Type B pancreatic cell (in vitro differentiated cells): Measurements from ENCODE around the gene RTN4RL1. TPM values are rescaled to one million over a fixed set of nuclear protein-coding genes. Genes with fewer than 3 reads are reported as not detected.
"Not testable (repeated sequence)": the region's sequence is repeated elsewhere in the genome, so short reads cannot be mapped to it uniquely, and the experiment has no call there.

ENCODE experiments used
- DNase-seq: peaks from one replicate; pipeline ENCODE4 v3.0.0; 2021; ENCODE audit warnings: mixed read lengths; ENCODE audit not compliant: unreplicated experiment; ENCODE audit errors: extremely low spot score
- H3K27ac Mint-ChIP-seq: 2 replicates; pipeline ENCODE4 v1.8.0; 2021; ENCODE audit warnings: mild to moderate bottlenecking, mixed read lengths
- H3K27me3 Mint-ChIP-seq: 2 replicates; pipeline ENCODE4 v1.8.0; 2021; ENCODE audit warnings: mixed read lengths
- H3K36me3 Mint-ChIP-seq: 2 replicates; pipeline ENCODE4 v1.8.0; 2021; ENCODE audit warnings: mixed read lengths
- H3K4me1 Mint-ChIP-seq: one replicate; pipeline ENCODE4 v1.8.0; 2021; ENCODE audit warnings: mixed read lengths; ENCODE audit not compliant: unreplicated experiment
- H3K4me3 Mint-ChIP-seq: 2 replicates; pipeline ENCODE4 v1.8.0; 2021; ENCODE audit warnings: mild to moderate bottlenecking, mixed read lengths
- H3K9me3 Mint-ChIP-seq: 2 replicates; pipeline ENCODE4 v1.8.0; 2021; ENCODE audit warnings: mixed read lengths
- total RNA-seq: library from RNA; stranded (reverse); gene quantifications from 2 replicates; pipeline ENCODE4 v1.2.1, GENCODE V29; 2021; ENCODE audit warnings: low replicate concordance
- TF ChIP-seq, protein P1 (sequence below): fragments of 200-600 bp; sonication (generic); conservative IDR thresholded peaks from 2 replicates; pipeline ENCODE4 v1.5.0; 2021; ENCODE audit warnings: antibody characterized with exemption, mild to moderate bottlenecking

RTN4RL1 gene
- total RNA-seq, 1 donor from 2014 or later: 1.7 TPM

- Mint-ChIP-seq H3K27ac (no peak overlapping the region), H3K36me3 (no peaks in the 10 kb centered on the region), H3K4me3 (no peak overlapping the region), H3K4me1 (peaks cover 25% of the 10 kb centered on the region), H3K9me3 (no peaks in the 10 kb centered on the region), H3K27me3 (peaks cover 47% of the 10 kb centered on the region)
- DNase-seq: no peak
- TF ChIP-seq, protein P1, sequence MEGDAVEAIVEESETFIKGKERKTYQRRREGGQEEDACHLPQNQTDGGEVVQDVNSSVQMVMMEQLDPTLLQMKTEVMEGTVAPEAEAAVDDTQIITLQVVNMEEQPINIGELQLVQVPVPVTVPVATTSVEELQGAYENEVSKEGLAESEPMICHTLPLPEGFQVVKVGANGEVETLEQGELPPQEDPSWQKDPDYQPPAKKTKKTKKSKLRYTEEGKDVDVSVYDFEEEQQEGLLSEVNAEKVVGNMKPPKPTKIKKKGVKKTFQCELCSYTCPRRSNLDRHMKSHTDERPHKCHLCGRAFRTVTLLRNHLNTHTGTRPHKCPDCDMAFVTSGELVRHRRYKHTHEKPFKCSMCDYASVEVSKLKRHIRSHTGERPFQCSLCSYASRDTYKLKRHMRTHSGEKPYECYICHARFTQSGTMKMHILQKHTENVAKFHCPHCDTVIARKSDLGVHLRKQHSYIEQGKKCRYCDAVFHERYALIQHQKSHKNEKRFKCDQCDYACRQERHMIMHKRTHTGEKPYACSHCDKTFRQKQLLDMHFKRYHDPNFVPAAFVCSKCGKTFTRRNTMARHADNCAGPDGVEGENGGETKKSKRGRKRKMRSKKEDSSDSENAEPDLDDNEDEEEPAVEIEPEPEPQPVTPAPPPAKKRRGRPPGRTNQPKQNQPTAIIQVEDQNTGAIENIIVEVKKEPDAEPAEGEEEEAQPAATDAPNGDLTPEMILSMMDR: no peak
Measured at GRCh38 chr17:2017274-2017941, 7.7 kb downstream of the RTN4RL1 start.

- TF ChIP-seq, protein P1: no peak
- Mint-ChIP-seq H3K36me3 (no peaks in the 10 kb centered on the region), H3K4me3 (no peak overlapping the region), H3K27me3 (peaks cover 44% of the 10 kb centered on the region), H3K4me1 (peaks cover 33% of the 10 kb centered on the region), H3K27ac (no peak overlapping the region), H3K9me3 (no peaks in the 10 kb centered on the region)
- no peak for DNase-seq
Measured at GRCh38 chr17:2016494-2016893, 8.6 kb downstream of the RTN4RL1 start.

DNA sequence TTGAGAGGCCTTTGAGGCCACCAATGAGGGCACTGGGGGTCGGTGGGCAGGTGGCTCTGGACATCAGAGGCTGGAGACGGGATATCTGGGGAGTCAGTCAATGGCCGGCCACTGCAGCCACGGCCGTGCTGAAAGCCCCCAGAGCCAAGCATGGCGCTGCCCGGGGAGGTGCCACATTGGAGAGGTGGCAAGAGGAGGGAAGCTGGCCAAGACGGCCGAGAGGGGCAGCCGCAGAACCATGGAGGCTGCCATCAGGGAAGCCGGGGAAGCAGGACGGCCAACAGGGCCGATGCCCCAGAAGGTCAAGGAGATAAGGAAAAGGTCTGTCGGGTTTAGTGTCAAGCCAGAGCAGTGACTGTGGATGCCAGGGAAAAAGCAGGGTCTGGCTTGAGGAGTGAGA lies 9.8 kb downstream of the RTN4RL1 start:
- TF ChIP-seq, protein P1: no peak
- Mint-ChIP-seq H3K4me1 (peaks cover 32% of the 10 kb centered on the region), H3K4me3 (no peak overlapping the region), H3K36me3 (no peaks in the 10 kb centered on the region), H3K9me3 (no peaks in the 10 kb centered on the region), H3K27ac (no peak overlapping the region), H3K27me3 (peaks cover 35% of the 10 kb centered on the region)
- DNase-seq: no peak

GRCh38 chr17:2013994-2014317 lies 11.2 kb downstream of the RTN4RL1 start:
- no peak overlapping the region for H3K27ac Mint-ChIP-seq
- H3K36me3 Mint-ChIP-seq: no peaks in the 10 kb centered on the region
- TF ChIP-seq, protein P1: no peak
- no peaks in the 10 kb centered on the region for H3K9me3 Mint-ChIP-seq
- H3K4me3 Mint-ChIP-seq: no peak overlapping the region
- peaks cover 26% of the 10 kb centered on the region for H3K4me1 Mint-ChIP-seq
- DNase-seq: no peak
- H3K27me3 Mint-ChIP-seq: peaks cover 22% of the 10 kb centered on the region

- H3K36me3 Mint-ChIP-seq, H3K4me3 Mint-ChIP-seq, DNase-seq, H3K27ac Mint-ChIP-seq, H3K9me3 Mint-ChIP-seq: not testable (repeated sequence)
- peaks cover 22% of the 10 kb centered on the region for H3K4me1 Mint-ChIP-seq
- H3K27me3 Mint-ChIP-seq: peaks cover 17% of the 10 kb centered on the region
Measured at GRCh38 chr17:2013220-2013993, 11.7 kb downstream of the RTN4RL1 start.

- peaks cover 8% of the 10 kb centered on the region for H3K27me3 Mint-ChIP-seq
- TF ChIP-seq, protein P1: no peak
- H3K27ac Mint-ChIP-seq: no peak overlapping the region
- H3K9me3 Mint-ChIP-seq: no peaks in the 10 kb centered on the region
- H3K4me1 Mint-ChIP-seq: peaks cover 13% of the 10 kb centered on the region
- H3K36me3 Mint-ChIP-seq: no peaks in the 10 kb centered on the region
- DNase-seq: no peak
- no peak overlapping the region for H3K4me3 Mint-ChIP-seq
Measured at GRCh38 chr17:2012499-2012898, 12.6 kb downstream of the RTN4RL1 start.
